HL-60 (cell line): ENCODE results near the gene SNAI3.

Experiments
- GABPA ChIP-seq: IDR thresholded peaks from 2 replicates; pipeline ENCODE4 v1.6.1; 2012; ENCODE audit warnings: low read depth
- REST ChIP-seq: IDR thresholded peaks from 2 replicates; pipeline ENCODE4 v1.6.1; 2012; ENCODE audit warnings: low read depth; ENCODE audit not compliant: insufficient replicate concordance
- SPI1 ChIP-seq: IDR thresholded peaks from 2 replicates; pipeline ENCODE4 v1.6.1; 2012; ENCODE audit warnings: low read depth, mild to moderate bottlenecking, borderline replicate concordance
- TF ChIP-seq, protein P1 (sequence below): IDR thresholded peaks from one replicate; pipeline ENCODE4 v1.5.1; 2011; ENCODE audit warnings: low read length, control low read depth, inconsistent platforms; ENCODE audit not compliant: insufficient read depth

GRCh38 chr16:88703486-88704309, 17.4 kb upstream of the SNAI3 start:
- TF ChIP-seq SPI1 (peak; percentile 2; the same call in 1 of the 2 replicates), REST (no peak), GABPA (0 out of 2 replicates have a peak, but pooled peaks have one; percentile 35)
- TF ChIP-seq, protein P1, sequence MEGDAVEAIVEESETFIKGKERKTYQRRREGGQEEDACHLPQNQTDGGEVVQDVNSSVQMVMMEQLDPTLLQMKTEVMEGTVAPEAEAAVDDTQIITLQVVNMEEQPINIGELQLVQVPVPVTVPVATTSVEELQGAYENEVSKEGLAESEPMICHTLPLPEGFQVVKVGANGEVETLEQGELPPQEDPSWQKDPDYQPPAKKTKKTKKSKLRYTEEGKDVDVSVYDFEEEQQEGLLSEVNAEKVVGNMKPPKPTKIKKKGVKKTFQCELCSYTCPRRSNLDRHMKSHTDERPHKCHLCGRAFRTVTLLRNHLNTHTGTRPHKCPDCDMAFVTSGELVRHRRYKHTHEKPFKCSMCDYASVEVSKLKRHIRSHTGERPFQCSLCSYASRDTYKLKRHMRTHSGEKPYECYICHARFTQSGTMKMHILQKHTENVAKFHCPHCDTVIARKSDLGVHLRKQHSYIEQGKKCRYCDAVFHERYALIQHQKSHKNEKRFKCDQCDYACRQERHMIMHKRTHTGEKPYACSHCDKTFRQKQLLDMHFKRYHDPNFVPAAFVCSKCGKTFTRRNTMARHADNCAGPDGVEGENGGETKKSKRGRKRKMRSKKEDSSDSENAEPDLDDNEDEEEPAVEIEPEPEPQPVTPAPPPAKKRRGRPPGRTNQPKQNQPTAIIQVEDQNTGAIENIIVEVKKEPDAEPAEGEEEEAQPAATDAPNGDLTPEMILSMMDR: no peak
